ENCODE measurements around the gene ZNF668.

Gene ZNF668

DNA sequence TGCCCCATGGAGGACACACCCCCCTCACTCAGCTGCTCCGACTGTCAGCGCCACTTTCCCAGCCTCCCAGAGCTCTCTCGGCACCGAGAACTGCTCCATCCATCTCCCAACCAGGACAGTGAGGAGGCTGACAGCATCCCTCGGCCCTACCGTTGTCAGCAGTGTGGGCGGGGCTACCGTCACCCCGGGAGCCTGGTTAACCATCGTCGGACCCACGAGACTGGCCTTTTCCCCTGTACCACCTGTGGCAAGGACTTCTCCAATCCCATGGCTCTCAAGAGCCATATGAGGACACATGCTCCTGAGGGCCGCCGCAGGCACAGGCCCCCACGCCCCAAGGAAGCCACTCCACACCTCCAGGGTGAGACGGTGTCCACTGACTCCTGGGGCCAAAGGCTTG lies 2.3 kb upstream of the ZNF668 start:
- H3K4me3 ChIP-seq (ENCODE audit: low read depth, low read length) = no peak overlapping the region
- TF ChIP-seq, protein P1, sequence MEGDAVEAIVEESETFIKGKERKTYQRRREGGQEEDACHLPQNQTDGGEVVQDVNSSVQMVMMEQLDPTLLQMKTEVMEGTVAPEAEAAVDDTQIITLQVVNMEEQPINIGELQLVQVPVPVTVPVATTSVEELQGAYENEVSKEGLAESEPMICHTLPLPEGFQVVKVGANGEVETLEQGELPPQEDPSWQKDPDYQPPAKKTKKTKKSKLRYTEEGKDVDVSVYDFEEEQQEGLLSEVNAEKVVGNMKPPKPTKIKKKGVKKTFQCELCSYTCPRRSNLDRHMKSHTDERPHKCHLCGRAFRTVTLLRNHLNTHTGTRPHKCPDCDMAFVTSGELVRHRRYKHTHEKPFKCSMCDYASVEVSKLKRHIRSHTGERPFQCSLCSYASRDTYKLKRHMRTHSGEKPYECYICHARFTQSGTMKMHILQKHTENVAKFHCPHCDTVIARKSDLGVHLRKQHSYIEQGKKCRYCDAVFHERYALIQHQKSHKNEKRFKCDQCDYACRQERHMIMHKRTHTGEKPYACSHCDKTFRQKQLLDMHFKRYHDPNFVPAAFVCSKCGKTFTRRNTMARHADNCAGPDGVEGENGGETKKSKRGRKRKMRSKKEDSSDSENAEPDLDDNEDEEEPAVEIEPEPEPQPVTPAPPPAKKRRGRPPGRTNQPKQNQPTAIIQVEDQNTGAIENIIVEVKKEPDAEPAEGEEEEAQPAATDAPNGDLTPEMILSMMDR (IDR thresholded peaks at IDR 0.05; ENCODE audit: low read depth, low read length, missing control alignments) = no peak
- DNase-seq (ENCODE audit: low read depth) = no peak

DNA sequence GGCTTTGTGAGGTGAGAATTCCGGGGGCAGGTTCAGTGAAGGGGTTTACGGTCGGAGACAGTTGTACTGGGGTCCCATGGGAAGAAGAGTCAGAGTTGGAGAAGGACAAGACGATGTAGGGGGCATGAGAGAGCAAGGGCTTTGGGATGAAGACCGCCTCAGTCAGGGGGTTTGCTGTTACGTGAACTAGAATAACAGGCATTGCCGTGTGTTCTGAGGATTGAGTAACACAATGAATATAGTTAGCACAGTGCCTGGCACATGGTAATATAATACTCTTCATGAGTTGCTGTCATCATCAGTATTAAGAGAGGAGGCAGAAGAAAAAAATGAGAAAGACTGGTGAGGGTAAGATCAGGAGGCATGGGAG lies 759 bp upstream of the ZNF668 start:
- TF ChIP-seq, protein P1 (IDR thresholded peaks at IDR 0.05; ENCODE audit: low read depth, low read length, missing control alignments) = no peak
- peak overlapping the region; percentile 97 for H3K4me3 ChIP-seq (ENCODE audit: low read depth, low read length)
- no peak for DNase-seq (ENCODE audit: low read depth)

DNA sequence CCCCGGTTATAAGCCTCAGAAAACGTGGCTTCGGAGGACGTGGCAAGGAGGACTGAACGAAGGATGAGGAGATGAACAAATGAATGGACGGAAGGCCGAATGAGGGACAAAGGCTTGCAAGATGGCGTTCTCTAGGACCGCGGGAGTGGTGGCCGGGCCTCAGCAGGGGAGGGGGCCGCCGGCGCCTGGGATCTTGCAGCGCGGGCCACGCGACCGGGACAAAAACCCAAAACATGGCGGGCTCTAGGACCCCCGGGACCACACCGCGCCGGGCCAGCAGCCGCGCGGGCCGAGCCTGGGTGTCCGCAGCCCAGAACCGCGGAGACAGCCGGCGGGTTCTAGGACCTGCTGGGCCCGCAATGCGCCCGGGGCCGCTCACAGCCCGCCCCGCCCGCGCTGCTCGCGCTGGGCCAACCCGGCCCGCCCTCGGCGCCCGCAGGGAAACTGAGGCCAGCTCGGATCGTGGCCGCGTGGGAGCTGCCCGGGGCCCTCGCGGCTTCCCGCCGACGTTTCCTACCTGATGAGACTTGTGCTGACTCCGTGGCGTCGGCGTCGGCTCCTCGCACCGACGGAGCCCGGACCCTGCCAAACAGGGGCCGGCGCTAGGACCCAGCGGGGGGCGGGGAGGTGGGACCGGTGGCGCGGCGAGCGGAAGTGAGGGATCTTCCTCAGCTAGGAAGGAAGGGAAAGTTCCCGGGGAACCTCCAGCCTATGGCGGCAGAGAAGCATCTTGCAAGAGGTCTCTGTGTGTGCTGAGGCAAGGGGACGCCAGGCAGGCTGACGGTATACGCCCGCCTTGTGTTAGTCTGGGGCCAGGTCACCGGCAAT lies 684 bp downstream of the ZNF668 start:
- H3K4me3 ChIP-seq (ENCODE audit: low read depth, low read length) = peak overlapping the region; percentile 97
- TF ChIP-seq, protein P1 (IDR thresholded peaks at IDR 0.05; ENCODE audit: low read depth, low read length, missing control alignments) = no peak

DNA sequence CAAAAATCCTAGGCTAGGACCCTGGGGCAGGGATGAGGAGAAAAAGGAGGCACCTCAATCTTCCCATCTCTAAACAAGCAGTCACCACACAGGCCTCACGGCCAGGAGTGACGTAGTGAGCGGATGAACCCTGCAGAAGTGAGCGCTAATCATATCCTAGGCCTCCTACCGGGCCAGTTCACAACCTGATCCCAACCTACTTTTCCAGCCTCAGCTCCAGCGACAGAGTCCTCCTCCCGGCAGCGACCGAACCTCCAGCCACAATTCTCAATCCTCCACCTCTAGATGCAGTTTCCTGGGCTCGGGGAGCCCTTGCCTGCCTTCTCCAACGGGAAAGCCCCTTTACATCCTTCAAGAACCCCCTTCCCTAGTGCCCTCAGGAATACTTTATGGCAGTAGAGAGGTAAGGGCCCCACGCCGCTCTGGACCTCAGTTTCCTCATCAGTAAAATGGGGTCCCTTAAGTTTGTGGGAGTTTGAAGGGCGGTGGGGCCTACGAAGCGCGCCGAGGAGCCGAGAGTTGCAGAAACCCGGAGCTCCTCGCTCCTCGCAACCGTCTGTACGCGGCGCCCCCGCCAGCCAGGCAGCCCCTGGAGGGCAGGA lies 1.4 kb downstream of the ZNF668 start:
- peak overlapping the region; percentile 97 for H3K4me3 ChIP-seq (ENCODE audit: low read depth, low read length)
- peak; percentile 12 for DNase-seq (ENCODE audit: low read depth)
- TF ChIP-seq, protein P1 (IDR thresholded peaks at IDR 0.05; ENCODE audit: low read depth, low read length, missing control alignments) = no peak

More for the DNA sequence above, 684 bp downstream of the ZNF668 start:
- peak; percentile 51 for DNase-seq (ENCODE audit: low read depth)

DNA sequence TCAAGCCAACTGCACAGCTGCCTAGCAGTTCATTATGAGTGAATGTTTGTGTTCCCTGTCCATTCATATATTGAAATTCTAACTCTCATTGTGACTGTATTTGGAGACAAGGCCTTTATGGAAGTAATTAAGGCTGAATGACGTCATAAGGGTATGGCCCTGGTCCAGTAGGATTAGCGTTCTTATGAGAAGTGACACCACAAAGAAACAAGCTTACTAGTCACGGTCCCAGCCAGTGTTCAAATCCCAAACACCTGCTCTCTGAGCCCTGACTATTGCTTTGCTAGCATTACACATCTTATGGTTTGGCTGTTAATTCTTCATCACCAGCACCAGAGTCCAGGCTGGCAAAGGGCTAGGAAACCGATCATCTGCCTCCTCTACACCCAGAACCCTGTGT lies 2.2 kb downstream of the ZNF668 start:
- H3K4me3 ChIP-seq (ENCODE audit: low read depth, low read length) = peak overlapping the region; percentile 97
- TF ChIP-seq, protein P1 (IDR thresholded peaks at IDR 0.05; ENCODE audit: low read depth, low read length, missing control alignments) = no peak
- DNase-seq (ENCODE audit: low read depth) = peak; percentile 10

DNA sequence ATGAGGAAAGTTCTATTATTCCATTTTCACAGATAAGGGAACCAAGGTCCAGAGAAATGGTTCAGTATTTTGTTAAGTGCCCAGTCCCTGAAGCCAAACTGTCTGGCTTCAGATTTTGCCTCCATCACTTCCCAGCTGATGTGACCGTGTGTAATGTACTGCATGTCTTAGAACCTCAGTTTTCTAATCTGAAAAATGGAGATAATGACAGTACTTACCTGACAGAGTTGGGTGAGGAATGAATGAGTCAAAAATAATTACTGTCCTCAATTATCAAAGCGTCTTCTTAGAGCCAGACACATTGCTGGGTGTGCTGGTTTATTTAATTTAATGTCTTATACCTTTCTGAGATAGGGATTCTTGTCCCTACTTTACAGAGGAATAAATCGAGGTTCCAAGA lies 6.7 kb downstream of the ZNF668 start:
- H3K4me3 ChIP-seq (ENCODE audit: low read depth, low read length) = no peak overlapping the region
- DNase-seq (ENCODE audit: low read depth) = no peak
- TF ChIP-seq, protein P1 (IDR thresholded peaks at IDR 0.05; ENCODE audit: low read depth, low read length, missing control alignments) = no peak
